B cell (primary cell): ENCODE results near the gene CLEC4M. TPM values are rescaled to one million over a fixed set of nuclear protein-coding genes. Genes with fewer than 3 reads are reported as not detected.
"Not testable (repeated sequence)": the region's sequence is repeated elsewhere in the genome, so short reads cannot be mapped to it uniquely, and the experiment has no call there.

Source experiments
- ATAC-seq: fragments of 200-7000 bp; cut with Tn5 transposase; one replicate; pipeline ENCODE4 v1.10.0; 2021; ENCODE audit warnings: low read depth, mild to moderate bottlenecking, moderate number of reproducible peaks, moderate library complexity
- CTCF ChIA-PET: fragments of 350-600 bp; sonication (Branson Sonifier 250); formaldehyde crosslinking; loops from one replicate; lab custom pipeline; 2021; ENCODE audit warnings: antibody characterized with exemption, inconsistent platforms; lab: Charles Lee
- POLR2A ChIA-PET: fragments of 350-600 bp; sonication (Branson Sonifier 250); formaldehyde crosslinking; loops from one replicate; lab custom pipeline; 2021; ENCODE audit warnings: antibody characterized with exemption; lab: Charles Lee
- DNase-seq: peaks from one replicate; pipeline ENCODE4 v3.0.0; 2013
- H2AFZ ChIP-seq: 2 replicates; pipeline ENCODE4 v1.6.1; 2012; ENCODE audit warnings: mild to moderate bottlenecking, low read depth, low read length; ENCODE audit not compliant: insufficient read depth, poor library complexity, severe bottlenecking
- H3K27ac ChIP-seq, 2 donors: 1 replicate in 1 of 2; 2 replicates in 1 of 2; pipeline ENCODE4 v1.5.1; 2012 to 2013; ENCODE audit warnings: low read length in 2 of 2, mild to moderate bottlenecking in 2 of 2, moderate library complexity in 1 of 2
- H3K27me3 ChIP-seq, 4 experiments: fragments of 200-600 bp in 1 of 4; sonication (generic) in 1 of 4; replicated peaks in 1 of 4; 1 replicate in 2 of 4; 2 replicates in 2 of 4; pipeline versions ENCODE4 v1.6.1 to v1.7.0; 2013 to 2016; ENCODE audit warnings: low read length in 3 of 4, mild to moderate bottlenecking in 2 of 4, mixed read lengths in 1 of 4, moderate library complexity in 1 of 4; ENCODE audit not compliant: insufficient read depth in 4 of 4, control insufficient read depth in 3 of 4; ENCODE audit errors: control extremely low read depth in 1 of 4
- H3K36me3 ChIP-seq, 2 experiments: replicated peaks in 1 of 2; 1 replicate in 1 of 2; 2 replicates in 1 of 2; pipeline versions ENCODE4 v1.6.1 to v1.7.1; 2013; ENCODE audit warnings: low read length in 1 of 2; ENCODE audit not compliant: insufficient read depth in 2 of 2, control insufficient read depth in 1 of 2; ENCODE audit errors: control extremely low read depth in 1 of 2, extremely low read depth in 1 of 2
- H3K4me1 ChIP-seq, 2 donors: fragments of 200-600 bp in 1 of 2; sonication (generic) in 1 of 2; 1 replicate in 1 of 2; 2 replicates in 1 of 2; pipeline versions ENCODE4 v1.5.1 to v1.6.1; 2013 to 2017; ENCODE audit warnings: low read length in 2 of 2; ENCODE audit not compliant: control insufficient read depth in 2 of 2, insufficient read depth in 2 of 2
- H3K4me2 ChIP-seq: replicated peaks from 2 replicates; pipeline ENCODE3; 2012; ENCODE audit warnings: mild to moderate bottlenecking, low read depth, low read length; ENCODE audit not compliant: poor library complexity, severe bottlenecking
- H3K4me3 ChIP-seq, 5 experiments: fragments of 200-600 bp in 1 of 5; sonication (generic) in 1 of 5; 1 replicate in 3 of 5; 2 replicates in 2 of 5; pipeline versions ENCODE4 v1.5.1 to v1.7.0; 2011 to 2016; ENCODE audit warnings: low read length in 4 of 5, mild to moderate bottlenecking in 4 of 5, low read depth in 2 of 5, control low read depth in 1 of 5, moderate library complexity in 1 of 5; ENCODE audit not compliant: insufficient read depth in 1 of 5; ENCODE audit errors: control extremely low read depth in 1 of 5, extremely low read depth in 1 of 5
- H3K79me2 ChIP-seq: fragments of 200-600 bp; sonication (generic); one replicate; pipeline ENCODE4 v1.6.0; 2016; ENCODE audit warnings: low read length; ENCODE audit not compliant: control insufficient read depth, insufficient read depth
- H3K9ac ChIP-seq: fragments of 200-600 bp; sonication (generic); 2 replicates; pipeline ENCODE4 v1.6.1; 2017; ENCODE audit warnings: mild to moderate bottlenecking, low read length, moderate library complexity
- H3K9me3 ChIP-seq, 3 donors: one replicate each; pipeline versions ENCODE4 v1.6.1 to v1.7.1; 2013; ENCODE audit warnings: low read length in 2 of 3; ENCODE audit not compliant: control insufficient read depth in 2 of 3, insufficient read depth in 1 of 3; ENCODE audit errors: control extremely low read depth in 1 of 3
- H4K20me1 ChIP-seq: 2 replicates; pipeline ENCODE4 v1.6.0; 2012; ENCODE audit warnings: mild to moderate bottlenecking, low read length; ENCODE audit not compliant: insufficient read depth, control insufficient read depth, poor library complexity, severe bottlenecking
- H3K27ac Mint-ChIP-seq: one replicate; pipeline ENCODE4 v1.8.0; 2021; ENCODE audit warnings: mixed read lengths
- H3K27me3 Mint-ChIP-seq: one replicate; pipeline ENCODE4 v1.8.0; 2021; ENCODE audit warnings: mixed read lengths
- H3K4me1 Mint-ChIP-seq: one replicate; pipeline ENCODE4 v1.8.0; 2021; ENCODE audit warnings: mixed read lengths
- H3K4me3 Mint-ChIP-seq: one replicate; pipeline ENCODE4 v1.8.0; 2021; ENCODE audit warnings: mixed read lengths
- H3K9me3 Mint-ChIP-seq: one replicate; pipeline ENCODE4 v1.8.0; 2022; ENCODE audit warnings: mixed read lengths; ENCODE audit not compliant: insufficient read depth
- EZH2 ChIP-seq: IDR thresholded peaks from 2 replicates; pipeline ENCODE4 v1.6.1; 2012; ENCODE audit warnings: borderline replicate concordance, low read depth, mild to moderate bottlenecking, moderate library complexity, low read length; ENCODE audit not compliant: insufficient read depth, poor library complexity, severe bottlenecking
- WGBS: methylation state at CpG from one replicate; pipeline ENCODE4 v1.1.5; 2013; ENCODE audit warnings: missing lambda C conversion rate; ENCODE audit not compliant: insufficient coverage; 5-methylcytosine and 5-hydroxymethylcytosine counted together
- intact Hi-C: fragments of 100-400 bp; cut with micrococcal nuclease; formaldehyde crosslinking; loops from one replicate; pipeline ENCODE4 v1.10.0; 2022
- polyA plus RNA-seq: library from polyadenylated mRNA; depleted of rRNA; stranded (reverse); fragments of >200 nt; gene quantifications from 2 replicates; pipeline ENCODE4 v1.2.3, GENCODE V29; 2012
- total RNA-seq, 2 donors: library from RNA; stranded (reverse); fragments of 120-200 nt in 1 of 2; gene quantifications; 1 replicate in 1 of 2; 2 replicates in 1 of 2; pipeline versions ENCODE4 v1.2.3 to v1.2.4, GENCODE V29; 2013 to 2022
- TF ChIP-seq, protein P1 (sequence below): fragments of 200-600 bp; IDR thresholded peaks from one replicate; pipeline ENCODE4 v1.8.0; 2022; ENCODE audit warnings: antibody characterized with exemption, mild to moderate bottlenecking

CLEC4M gene
- total and polyA plus RNA-seq, 2 donors (not counting 1 experiment from before 2014, with no cell fraction given) = 0.10 to 0.52 TPM

- intact Hi-C loops = loop anchor here (5.0 kb wide), 1 partner anchor 52 kb away; no protein-coding TSS in a partner anchor
- Histone ChIP-seq H3K79me2 (no peaks in the 10 kb centered on the region), H3K36me3 (no peaks in the 10 kb centered on the region), H3K4me1 (peaks cover 34 to 39% of the 10 kb centered on the region in 2 donors), H3K27me3 (peaks cover 0 to 5% (median 0%) of the 10 kb centered on the region in 4 experiments), H3K9ac (no peak overlapping the region), H3K9me3 (peaks cover 3 to 4% (median 4%) of the 10 kb centered on the region in 3 donors), H3K4me3 (no peak overlapping the region), H3K4me2 (no peak overlapping the region), H4K20me1 (no peaks in the 10 kb centered on the region), H2AFZ (no peak overlapping the region), H3K27ac (no peak overlapping the region)
- CTCF ChIA-PET = interaction anchor here (2.0 to 3.1 kb wide), 2 partner anchors 54 to 64 kb away, joined by 7 to 11 read pairs; partner anchors contain the start of gene TRAPPC5
- H3K27ac Mint-ChIP-seq = no peak overlapping the region
- H3K9me3 Mint-ChIP-seq = no peaks in the 10 kb centered on the region
- H3K4me3 Mint-ChIP-seq = peak overlapping the region; percentile 18
- peaks cover 54% of the 10 kb centered on the region for H3K4me1 Mint-ChIP-seq
- no peak for ATAC-seq
- TF ChIP-seq, protein P1, sequence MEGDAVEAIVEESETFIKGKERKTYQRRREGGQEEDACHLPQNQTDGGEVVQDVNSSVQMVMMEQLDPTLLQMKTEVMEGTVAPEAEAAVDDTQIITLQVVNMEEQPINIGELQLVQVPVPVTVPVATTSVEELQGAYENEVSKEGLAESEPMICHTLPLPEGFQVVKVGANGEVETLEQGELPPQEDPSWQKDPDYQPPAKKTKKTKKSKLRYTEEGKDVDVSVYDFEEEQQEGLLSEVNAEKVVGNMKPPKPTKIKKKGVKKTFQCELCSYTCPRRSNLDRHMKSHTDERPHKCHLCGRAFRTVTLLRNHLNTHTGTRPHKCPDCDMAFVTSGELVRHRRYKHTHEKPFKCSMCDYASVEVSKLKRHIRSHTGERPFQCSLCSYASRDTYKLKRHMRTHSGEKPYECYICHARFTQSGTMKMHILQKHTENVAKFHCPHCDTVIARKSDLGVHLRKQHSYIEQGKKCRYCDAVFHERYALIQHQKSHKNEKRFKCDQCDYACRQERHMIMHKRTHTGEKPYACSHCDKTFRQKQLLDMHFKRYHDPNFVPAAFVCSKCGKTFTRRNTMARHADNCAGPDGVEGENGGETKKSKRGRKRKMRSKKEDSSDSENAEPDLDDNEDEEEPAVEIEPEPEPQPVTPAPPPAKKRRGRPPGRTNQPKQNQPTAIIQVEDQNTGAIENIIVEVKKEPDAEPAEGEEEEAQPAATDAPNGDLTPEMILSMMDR = no peak
- TF ChIP-seq EZH2 = no peak
- POLR2A ChIA-PET = interaction anchor here (1.4 kb wide), 1 partner anchor 43 kb away, joined by 9 read pairs; the partner anchor contains the start of gene FCER2
- DNase-seq = no peak
- H3K27me3 Mint-ChIP-seq = peaks cover 8% of the 10 kb centered on the region
- WGBS = 90% methylated on average over 7 of the region's 12 CpGs
Observed at GRCh38 chr19:7744871-7745650, 18.0 kb upstream of the CLEC4M start.

GRCh38 chr19:7746306-7746705 lies 16.7 kb upstream of the CLEC4M start:
- H3K36me3 ChIP-seq, POLR2A ChIA-PET: not testable (repeated sequence)

More at GRCh38 chr19:7746306-7746705, 16.7 kb upstream of the CLEC4M start:
- peaks cover 43 to 51% of the 10 kb centered on the region in 2 donors for H3K4me1 ChIP-seq
- H3K27me3 ChIP-seq, ATAC-seq, H3K4me3 ChIP-seq, CTCF ChIA-PET, H3K9me3 ChIP-seq, H3K27me3 Mint-ChIP-seq, H3K4me2 ChIP-seq, intact Hi-C loops, H3K27ac Mint-ChIP-seq, H2AFZ ChIP-seq, H3K9me3 Mint-ChIP-seq, H4K20me1 ChIP-seq, H3K79me2 ChIP-seq, H3K4me3 Mint-ChIP-seq, DNase-seq, H3K9ac ChIP-seq, H3K27ac ChIP-seq: not testable (repeated sequence)
- 97% methylated on average over 4 of the region's 4 CpGs for WGBS
- peaks cover 59% of the 10 kb centered on the region for H3K4me1 Mint-ChIP-seq
